H4 (cell line): Measurements from ENCODE around the gene SCRT2. TPM values are rescaled to one million over a fixed set of nuclear protein-coding genes. Genes with fewer than 3 reads are reported as not detected.
"Not testable (repeated sequence)": the region's sequence is repeated elsewhere in the genome, so short reads cannot be mapped to it uniquely, and the experiment has no call there.

ENCODE experiments used
- DNase-seq: peaks from one replicate; pipeline ENCODE4 v3.0.0-alpha.2; 2015; ENCODE audit warnings: low spot score
- total RNA-seq: library from RNA; depleted of rRNA; stranded (reverse); fragments of >200 nt; shearing (Covaris generic); gene quantifications from 2 replicates; pipeline ENCODE4 v1.2.3, GENCODE V29; 2014; rRNA removed

Gene SCRT2
- not detected in 2 replicates for total RNA-seq

DNA sequence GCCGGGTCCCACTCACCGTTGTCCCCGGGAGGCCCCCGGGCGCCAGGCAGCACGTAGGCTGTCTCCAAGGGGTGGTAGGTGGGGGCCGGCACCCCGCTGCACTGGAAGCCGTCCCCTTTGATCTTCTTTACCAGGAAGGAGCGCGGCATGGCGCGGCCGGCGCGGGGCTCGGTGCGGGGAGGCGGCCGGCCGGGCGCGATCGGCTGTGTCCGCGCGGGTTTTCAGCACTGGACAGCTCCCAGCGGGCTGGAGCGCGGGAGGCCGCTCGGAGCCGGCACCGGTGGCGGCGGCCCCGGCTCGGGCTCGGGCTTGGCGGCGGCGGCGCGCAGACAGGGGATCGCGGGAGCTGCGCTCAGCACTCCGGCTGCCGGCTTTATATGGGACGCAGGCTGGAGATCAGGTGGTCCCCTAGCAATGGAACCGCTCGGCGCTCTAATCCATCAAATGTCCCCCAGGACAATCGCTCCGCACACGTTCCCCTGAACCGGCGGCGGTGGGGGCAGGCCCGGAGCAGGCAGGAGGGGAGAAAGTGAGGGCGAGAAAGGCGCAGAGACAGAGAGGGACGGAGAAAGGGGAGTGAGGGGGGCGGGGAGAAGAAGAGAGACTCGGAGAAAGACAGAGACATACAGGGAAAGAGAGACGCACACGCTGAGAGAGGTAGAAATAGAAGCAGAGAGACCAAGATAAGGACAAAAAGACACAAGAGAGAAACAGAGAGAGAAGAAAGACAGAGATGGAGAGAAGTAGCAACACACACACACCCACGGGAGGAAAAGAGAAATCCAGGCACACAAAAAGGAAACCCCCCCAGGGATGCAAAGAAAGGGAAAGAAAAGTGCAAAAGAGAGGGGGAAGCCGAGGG is at the start of gene SCRT2:
Gene SCRT2 (minus strand): TSS at position 350 of the 862 bp plus-strand sequence. CDS start 201 bp downstream, at position 149.
- no peak for DNase-seq

DNA sequence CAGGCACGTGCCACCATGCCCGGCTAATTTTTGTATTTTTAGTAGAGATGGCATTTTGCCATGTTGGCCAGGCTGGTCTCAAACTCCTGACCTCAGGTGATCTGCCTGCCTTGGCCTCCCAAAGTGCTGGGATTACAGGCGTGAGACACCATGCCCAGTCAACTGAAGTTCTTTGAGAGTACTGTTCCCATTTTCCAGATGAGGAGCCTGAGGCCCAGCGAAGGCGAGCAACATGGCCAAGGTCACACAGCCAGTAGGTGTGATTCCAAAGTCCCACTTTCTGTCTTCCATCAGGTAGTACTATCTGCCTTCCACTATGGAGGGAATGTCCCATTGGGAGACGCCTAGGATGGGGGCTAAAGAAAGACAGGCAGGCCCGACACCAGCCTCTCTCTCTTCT is 49.2 kb upstream of the SCRT2 start:
- DNase-seq, result not testable (repeated sequence)

DNA sequence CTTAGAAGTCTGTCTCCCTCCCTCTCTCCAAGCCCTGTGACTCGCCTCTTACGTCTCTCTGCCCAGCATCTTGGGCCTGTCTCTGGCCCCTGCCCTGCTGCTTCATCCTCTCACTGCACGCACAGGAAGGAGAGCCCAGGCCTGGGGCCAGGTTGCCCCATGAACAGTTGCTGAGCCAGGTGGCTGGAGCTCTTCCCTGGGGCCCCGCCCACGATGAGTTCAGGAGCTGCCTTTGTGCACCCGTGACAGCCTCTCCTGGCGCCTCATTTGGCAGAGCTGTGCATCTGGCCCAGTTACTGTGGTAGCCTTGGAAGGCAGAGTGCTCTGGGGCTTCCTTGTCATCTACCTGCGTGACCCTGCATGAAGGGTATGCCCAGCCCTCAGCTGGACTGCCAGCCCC is 48.2 kb upstream of the SCRT2 start:
- DNase-seq, result no peak

DNA sequence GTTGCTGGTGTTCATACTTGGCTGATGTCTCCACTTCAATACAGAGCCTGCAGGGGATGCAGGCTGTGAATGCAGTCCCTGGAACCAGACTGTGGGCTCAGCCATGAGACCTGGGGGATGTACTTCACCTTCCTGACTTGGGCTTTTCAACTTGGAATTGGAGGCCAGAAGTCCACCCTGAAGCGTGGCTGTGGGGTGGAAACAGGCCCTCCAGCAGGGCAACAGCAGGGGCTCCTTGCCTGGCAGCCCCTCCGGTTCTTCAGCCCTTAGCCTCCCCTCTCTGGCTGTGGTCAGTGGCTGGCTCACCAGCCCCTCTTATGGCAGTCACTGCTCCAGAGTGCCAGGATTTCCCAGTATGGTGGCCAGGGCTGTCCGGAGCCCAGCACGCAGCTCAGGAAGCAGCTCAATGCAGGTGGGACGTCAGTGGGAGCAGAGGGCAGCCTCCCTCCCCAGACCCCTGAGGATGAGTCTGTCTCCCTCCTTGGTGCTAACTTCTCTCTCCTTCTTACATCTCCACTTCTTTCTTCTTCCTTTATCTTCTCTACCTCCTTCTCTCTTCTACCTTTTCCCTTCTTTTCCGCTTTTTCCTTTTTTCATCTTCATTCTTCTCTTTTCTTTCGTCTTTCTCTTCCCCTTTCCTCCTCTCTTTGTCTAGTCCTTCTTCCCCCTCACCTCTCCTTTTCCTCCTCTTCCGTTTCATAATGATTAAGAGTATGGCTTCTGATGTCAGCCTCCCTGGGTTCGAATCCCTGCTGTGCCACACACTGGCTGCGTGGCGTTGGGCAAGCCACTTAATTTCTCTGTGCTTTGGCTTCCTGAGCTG is 47.4 kb upstream of the SCRT2 start:
- DNase-seq, result no peak

DNA sequence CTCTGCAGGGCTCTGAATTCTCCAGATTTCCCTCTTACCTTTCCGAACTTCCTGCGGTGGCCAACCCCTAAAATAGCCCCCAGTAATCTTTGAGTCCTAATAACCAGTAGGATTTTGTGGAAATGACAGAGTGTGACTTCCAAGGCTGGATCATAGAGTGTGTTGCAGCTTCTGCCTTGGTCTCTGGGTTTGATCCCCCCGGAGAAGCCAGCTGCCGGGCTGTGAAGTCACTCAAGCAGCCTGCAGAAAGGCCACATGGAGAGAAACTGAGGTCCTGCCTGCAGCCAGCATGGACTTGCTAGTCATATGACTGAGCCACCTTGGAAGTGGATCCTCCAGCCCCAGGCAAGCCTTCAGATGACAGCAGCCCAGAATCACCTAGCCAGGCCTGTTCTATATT is 46.3 kb upstream of the SCRT2 start:
- DNase-seq, result no peak

DNA sequence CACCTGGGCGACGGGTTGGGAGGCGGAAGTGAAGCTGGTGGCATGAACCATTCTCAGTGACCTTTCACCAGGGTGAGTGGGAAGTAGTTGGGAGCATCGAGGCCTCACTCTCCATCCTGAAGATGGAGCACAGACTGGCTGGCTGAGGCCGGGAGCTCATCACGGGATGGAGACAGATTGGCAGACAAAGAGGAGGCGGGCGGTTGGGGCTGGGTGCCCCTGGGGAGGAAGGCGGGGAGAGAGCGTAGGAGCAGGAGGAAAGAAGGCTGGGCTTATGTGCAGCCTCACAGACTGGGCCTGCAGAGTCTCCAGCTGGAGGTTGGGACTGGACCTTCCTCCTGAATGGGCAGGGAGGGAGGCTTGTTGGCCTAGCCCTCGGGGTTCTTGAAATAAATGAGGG is 44.2 kb upstream of the SCRT2 start:
- no peak for DNase-seq

DNA sequence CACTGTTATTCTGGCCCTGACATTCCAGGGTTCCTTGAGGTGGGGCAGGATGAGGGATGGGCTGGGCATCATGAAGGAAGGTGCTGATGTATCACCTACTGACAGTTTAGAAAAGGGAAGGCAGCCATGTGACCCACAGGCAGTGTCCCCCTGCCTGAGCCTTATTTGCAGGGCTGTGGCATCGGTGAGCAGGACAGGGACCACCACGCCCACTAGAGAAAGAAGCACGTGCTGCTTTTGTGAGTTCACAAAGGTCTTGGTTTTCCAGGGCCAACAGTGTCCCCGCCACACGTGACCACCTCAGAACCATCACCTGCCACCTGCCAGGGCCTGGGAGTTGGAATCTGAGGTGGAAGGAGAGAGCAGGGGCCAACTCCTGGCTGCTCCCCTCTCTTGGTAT is 43.5 kb upstream of the SCRT2 start:
- DNase-seq, result no peak

DNA sequence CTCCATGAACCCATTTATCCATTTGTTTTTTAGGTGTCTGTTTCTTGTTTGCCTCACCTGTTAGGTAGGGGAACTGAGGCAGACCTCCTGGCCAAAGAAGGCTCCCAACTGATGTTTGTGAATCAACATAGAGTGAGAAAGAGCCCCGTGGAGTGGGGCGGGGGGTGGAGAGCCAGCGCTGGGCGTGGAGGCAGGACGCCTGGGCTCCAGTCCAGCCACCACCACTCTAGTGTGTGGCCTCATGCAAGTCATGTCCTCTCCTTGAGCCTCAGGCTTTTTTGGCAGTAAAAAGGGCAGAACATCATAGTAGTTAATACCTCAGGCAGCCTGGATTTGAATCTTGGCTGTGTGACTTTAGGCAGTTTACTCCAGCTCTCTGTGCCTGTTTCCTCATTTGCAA is 42.2 kb upstream of the SCRT2 start:
- DNase-seq, result no peak

DNA sequence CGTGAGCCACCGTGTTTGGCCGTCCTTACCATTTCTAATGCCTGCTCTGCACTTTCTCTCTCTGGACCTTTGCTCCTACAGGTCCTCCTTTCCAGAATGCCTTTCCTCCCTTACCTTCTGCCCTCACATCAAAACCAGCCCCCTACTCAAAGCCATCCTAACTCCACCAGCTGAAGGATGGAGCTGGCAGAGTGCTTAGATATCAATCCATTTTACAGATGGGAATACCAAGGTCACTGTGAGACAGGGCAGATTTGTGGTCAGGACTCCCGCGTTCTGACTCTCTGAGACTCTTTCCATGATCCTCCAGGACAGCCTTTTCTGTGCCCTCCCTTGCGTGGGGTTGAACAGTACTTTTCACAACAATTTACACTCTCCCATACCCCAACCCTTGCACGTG is 41.7 kb upstream of the SCRT2 start:
- DNase-seq, result no peak

DNA sequence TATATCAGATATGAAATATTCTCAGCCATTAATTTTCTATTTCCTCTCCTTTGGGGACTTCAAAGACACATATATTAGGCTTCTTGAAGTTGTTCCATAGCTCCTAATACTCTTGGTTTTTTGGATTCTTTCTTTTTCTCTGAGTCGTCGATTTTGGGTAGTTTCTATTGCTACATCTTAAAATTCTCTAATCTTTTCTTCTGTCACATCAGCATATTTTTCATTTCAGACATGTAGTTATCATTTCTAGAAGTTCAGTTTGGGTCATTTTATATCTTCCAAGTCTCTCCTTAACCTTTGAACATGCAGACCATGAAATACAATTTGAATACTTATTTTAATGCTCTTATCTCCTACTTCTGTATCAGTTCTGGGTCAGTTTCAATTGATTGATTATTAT is 38.9 kb upstream of the SCRT2 start:
- no peak for DNase-seq

DNA sequence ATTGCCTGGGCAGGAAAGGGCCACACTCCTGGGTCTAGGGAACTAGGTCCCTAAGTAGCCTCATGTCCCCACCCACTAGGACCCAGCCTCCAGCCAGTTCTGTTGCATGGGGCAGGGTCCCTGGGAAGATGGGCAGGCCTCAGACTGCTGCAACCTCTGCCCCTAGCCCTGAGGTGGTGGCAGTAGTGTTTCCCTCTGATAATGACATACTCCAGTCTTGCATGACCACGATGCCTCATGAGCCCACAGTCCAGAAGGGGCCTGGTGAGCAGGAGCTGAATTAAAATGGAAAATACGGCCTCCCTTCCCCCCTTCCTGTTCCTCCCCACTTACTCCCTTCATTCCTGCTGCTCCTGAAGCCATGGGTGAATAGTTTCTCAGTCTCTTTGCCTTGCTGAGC is 36.0 kb upstream of the SCRT2 start:
- DNase-seq, result no peak

DNA sequence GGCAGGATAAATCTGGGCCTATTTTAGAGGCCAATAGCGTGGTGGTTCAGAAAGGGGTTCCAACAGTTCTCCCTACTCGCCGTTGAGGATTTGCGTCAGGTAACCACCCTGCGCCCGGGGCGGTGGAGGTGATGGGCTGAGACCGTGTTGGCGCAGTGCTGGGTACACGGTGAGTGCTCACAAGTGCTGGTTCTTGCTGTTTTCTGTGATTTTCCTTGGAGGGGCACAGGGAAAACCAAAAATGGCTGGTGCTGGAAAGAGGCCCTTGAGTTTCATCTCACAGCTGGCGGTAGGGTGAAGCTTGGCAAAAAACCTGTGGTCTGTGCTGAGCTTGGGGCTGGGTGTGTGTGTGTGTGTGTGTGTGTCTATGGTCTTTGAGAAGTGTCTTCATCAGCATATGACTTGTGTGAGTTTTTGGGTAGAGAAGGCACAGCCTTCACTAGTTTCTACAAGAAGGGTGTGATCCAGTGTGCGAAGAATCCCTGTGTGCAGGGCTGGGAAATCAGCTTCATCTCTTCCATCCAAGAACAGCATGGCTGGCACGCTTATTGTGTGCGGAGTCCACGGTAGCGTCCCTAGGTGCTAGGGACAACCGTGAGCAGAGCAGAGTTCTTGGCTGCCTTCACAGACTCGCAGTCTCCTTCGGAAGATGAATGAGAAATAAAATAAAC is 35.3 kb upstream of the SCRT2 start:
- DNase-seq, result no peak

DNA sequence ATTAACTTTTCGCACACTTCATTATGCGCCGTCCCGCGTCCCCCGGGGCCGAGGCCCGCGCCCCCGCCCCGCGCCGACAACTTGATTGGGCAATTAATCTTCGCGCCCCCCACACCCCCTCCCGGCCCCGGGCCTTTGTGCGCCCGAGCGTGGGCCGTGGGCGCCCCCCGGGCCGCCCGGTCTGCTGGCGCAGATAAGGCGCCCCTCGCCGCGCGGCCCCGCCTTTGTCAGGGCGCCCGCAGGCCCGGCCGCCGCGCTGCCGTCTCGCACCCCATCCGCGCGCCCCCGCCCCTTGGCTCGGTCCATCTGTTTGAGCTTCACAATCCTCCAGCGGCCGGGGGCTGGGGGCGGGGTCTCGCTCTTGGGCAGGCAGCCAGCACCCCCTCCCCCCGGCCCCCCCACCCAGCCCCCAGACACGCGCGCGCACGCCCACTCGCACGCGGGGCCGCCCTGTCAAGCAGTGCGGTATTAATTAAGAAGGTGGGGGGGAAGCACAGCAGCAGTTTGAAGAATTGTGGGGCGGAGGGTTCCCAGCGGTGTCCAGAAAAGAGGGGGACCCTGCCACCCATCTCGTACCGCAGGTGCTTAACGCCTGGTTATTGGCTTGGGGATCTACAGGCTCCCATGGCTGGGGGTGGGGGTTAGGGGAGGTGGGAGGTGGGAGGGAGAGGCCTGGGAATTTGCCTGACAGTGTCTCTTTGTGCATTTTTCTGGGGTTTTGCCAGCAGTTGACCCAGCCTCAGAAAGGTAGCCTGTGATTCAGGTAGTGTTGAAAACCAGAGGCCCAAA is 34.6 kb upstream of the SCRT2 start:
- no peak for DNase-seq

DNA sequence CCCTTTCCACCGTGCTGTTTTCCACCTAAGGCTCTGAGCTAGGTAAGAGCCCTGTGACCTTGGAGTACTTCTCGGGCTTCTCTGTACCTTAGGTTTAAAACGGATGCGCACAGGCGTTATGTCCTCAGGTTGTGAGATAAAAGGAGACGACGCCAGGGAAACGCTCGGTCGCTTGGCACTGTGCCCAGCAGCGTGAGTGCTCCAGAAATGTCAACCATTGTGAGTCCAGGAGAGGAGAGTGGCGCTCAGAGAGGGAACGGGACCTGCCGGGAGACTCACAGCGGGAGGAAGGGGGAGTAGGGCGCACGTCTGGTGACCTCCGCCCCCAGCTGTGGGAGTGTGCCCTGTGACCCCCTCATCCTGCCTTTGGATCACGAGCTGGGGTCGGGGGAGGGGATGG is 33.8 kb upstream of the SCRT2 start:
- no peak for DNase-seq

DNA sequence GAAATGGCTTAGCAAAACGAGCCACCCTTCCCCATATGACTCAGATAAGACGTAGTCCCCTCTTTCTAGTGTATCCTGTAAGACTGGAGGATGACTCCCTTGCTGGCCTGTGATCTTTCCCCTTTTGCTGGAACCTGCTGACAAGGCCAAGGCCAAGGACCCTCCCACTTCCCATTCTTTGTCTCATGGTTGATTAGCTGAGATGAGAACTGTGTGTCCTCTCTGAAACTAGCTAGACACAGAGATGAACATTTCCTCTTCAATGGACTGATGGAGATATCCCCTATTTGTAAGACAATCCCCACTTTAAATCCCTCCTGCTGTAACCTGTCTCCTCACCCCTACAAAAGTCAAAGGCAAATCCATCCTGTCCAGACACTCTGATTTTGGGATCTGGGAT is 33.4 kb upstream of the SCRT2 start:
- no peak for DNase-seq

DNA sequence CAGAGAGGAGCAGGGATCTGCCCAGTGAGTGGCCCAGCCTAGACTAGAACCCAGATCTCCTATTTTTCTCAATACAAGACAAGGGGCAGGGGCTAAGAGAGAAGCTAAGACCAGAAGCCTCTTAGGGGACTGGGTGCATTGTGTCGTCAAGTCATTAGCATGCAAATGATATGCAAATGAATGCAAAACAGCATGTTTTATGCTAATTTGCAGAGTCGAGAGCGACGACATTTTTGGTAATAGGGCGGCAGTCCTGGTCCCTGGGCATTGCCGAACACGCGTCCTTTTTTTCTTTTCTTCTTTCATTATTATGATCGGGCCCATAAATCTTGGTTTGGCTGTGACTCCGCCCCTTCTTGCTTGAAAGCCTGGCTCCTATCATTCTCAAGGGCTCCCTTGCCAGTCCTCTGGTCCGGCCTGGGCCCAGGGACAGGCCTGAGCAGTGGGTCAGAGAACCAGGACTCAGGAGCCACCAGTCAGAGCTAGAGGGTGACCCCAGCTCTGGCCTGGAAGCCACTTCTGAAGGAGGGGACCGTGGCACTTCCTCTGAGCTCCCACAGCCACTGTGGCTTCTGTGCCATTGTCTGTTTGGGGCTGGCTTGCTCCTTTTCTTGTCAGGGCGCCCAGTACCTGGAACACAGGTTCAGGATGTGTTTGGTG is 32.0 kb upstream of the SCRT2 start:
- no peak for DNase-seq

DNA sequence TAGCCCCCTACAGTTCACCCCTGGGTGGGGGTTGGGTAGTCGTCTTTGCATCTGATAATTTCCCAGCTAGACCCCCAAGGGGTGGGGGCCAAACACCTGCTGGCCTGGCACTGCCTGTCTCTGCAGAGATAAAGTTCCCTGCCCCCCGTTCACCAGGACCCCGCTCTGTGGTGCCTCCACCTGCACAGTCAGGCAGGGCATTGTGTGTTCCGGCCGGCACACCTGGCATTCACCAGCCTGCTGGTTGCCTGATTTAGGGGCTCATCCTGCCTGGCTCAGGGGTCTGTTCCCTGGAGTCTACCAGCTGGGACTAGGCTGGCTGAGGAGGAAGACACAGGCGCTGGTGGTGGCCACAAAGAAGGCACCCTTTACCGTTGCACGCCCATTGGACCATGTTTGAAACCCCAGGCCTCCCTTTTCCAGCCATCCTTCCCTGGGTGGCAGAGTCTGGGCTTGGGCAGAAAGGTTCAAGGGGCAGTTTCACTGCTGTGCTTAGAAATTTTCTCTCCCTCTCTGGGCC is 30.8 kb upstream of the SCRT2 start:
- DNase-seq, result no peak

DNA sequence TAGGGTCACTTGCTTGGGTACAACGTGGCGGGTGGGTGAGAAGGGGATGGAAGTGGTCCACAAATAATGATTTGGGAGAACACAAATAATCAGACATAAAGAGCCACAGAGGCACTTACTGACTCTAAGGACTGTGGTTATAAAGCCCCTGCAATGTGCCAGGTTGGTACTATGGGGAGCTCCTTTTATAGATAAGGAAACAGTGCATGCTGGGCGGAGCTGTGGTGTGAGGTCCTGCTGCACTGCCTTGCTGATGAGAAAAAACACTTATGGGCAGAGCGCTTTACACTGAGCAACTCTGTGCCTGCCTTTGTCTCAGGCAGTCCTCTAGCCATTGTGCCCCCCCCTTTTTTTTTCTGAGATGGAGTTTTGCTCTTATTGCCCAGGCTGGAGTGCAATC is 29.1 kb upstream of the SCRT2 start:
- no peak for DNase-seq

DNA sequence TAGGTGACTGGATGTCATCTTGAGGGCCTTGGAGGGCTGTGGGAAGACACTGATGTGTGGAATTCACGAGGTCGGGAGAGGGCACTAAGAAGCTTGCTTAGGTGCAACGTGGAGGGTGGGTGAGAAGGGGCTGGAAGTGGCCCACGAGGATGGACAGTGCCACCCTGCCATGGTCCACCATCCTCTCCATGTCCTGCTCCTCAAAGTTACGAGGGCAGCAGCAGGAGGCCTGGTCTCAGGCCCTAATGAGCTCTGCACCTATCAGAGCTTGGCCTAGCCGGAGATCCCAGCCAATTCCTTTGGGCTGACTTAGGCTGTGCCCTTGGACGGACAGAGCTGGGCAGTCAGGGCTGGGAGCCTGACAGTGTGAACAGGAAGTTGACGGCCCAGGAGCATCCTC is 27.8 kb upstream of the SCRT2 start:
- DNase-seq, result no peak

DNA sequence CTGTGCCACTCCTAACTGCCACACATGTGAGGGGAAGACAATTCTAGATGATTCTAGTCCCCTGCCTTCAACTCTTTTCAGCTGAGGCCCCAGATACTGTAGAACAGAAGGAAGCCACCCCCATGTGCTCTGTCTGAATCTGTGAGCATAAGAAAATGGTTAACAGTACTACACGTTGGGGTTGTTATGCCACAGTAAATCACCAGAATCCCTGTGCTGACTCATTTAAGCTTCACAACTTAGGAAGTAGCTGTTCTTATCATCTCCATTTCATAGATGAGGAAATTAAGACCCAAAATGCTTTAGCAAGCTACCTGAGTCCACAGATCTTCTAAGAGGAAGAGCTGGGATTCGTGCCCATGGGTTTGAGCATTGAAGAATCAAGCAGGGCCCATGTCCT is 27.4 kb upstream of the SCRT2 start:
- no peak for DNase-seq
